ENCODE measurements around the gene ZCCHC8.

The ZCCHC8 gene

GRCh38 chr12:122523280-122523679, 22.5 kb upstream of the ZCCHC8 start:
- H3K79me2 ChIP-seq (ENCODE audit: control insufficient read depth, low read length), result peaks cover 97% of the 10 kb centered on the region
- peaks cover 94% of the 10 kb centered on the region for H3K36me3 ChIP-seq (ENCODE audit: control insufficient read depth, low read length)
- no peaks in the 10 kb centered on the region for H3K9me3 ChIP-seq (ENCODE audit: control insufficient read depth, insufficient read depth, low read length)
- H3K27ac ChIP-seq (ENCODE audit: low read depth, low read length), result no peak overlapping the region
- H3K27me3 ChIP-seq (ENCODE audit: control insufficient read depth, low read length), result no peaks in the 10 kb centered on the region
- TF ChIP-seq EZH2phosphoT487 (IDR thresholded peaks at IDR 0.05; ENCODE audit: borderline replicate concordance, low read length) (no peak), CTCF (IDR thresholded peaks at IDR 0.05; ENCODE audit: low read depth, low read length, poor library complexity, severe bottlenecking) (no peak)
- H3K9me2 ChIP-seq (replicated peaks; ENCODE audit: control insufficient read depth, low read length), result no peaks in the 10 kb centered on the region
- H3K4me3 ChIP-seq (ENCODE audit: low read length), result peak overlapping the region; percentile 81
- H4K20me1 ChIP-seq (ENCODE audit: control insufficient read depth, insufficient read depth, low read depth, low read length), result peaks cover 26% of the 10 kb centered on the region
- peaks cover 9% of the 10 kb centered on the region; the same call in 1 of the 2 replicates for H3F3A ChIP-seq (ENCODE audit: control insufficient read depth, insufficient read depth)
- H3K4me1 ChIP-seq (ENCODE audit: control insufficient read depth, low read length), result peaks cover 32% of the 10 kb centered on the region
- H3K4me2 ChIP-seq (ENCODE audit: low read length), result peak overlapping the region; percentile 89

GRCh38 chr12:122520676-122521075, 19.9 kb upstream of the ZCCHC8 start:
- H3K9me3 ChIP-seq (ENCODE audit: control insufficient read depth, insufficient read depth, low read length), result no peaks in the 10 kb centered on the region
- H3K4me3 ChIP-seq (ENCODE audit: low read length), result no peak overlapping the region
- peaks cover 26% of the 10 kb centered on the region for H4K20me1 ChIP-seq (ENCODE audit: control insufficient read depth, insufficient read depth, low read depth, low read length)
- no peaks in the 10 kb centered on the region for H3K27me3 ChIP-seq (ENCODE audit: control insufficient read depth, low read length)
- no peaks in the 10 kb centered on the region for H3K9me2 ChIP-seq (replicated peaks; ENCODE audit: control insufficient read depth, low read length)
- H3K27ac ChIP-seq (ENCODE audit: low read depth, low read length), result no peak overlapping the region
- no peak for TF ChIP-seq EZH2phosphoT487 (IDR thresholded peaks at IDR 0.05; ENCODE audit: borderline replicate concordance, low read length)
- TF ChIP-seq CTCF (IDR thresholded peaks at IDR 0.05; ENCODE audit: low read depth, low read length, poor library complexity, severe bottlenecking), result no peak
- peaks cover 24% of the 10 kb centered on the region for H3F3A ChIP-seq (ENCODE audit: control insufficient read depth, insufficient read depth)
- peaks cover 98% of the 10 kb centered on the region for H3K79me2 ChIP-seq (ENCODE audit: control insufficient read depth, low read length)
- no peak overlapping the region for H3K4me2 ChIP-seq (ENCODE audit: low read length)
- peaks cover 34% of the 10 kb centered on the region for H3K4me1 ChIP-seq (ENCODE audit: control insufficient read depth, low read length)
- peaks cover 99% of the 10 kb centered on the region for H3K36me3 ChIP-seq (ENCODE audit: control insufficient read depth, low read length)

GRCh38 chr12:122519418-122519817, 18.7 kb upstream of the ZCCHC8 start:
- Histone ChIP-seq H3K4me2 (ENCODE audit: low read length) (no peak overlapping the region), H4K20me1 (ENCODE audit: control insufficient read depth, insufficient read depth, low read depth, low read length) (peaks cover 18% of the 10 kb centered on the region), H3K4me1 (ENCODE audit: control insufficient read depth, low read length) (peaks cover 30% of the 10 kb centered on the region)

GRCh38 chr12:122518908-122519307, 18.2 kb upstream of the ZCCHC8 start:
- Histone ChIP-seq H3K4me2 (ENCODE audit: low read length) (no peak overlapping the region), H3K27me3 (ENCODE audit: control insufficient read depth, low read length) (no peaks in the 10 kb centered on the region), H3K9me3 (ENCODE audit: control insufficient read depth, insufficient read depth, low read length) (no peaks in the 10 kb centered on the region), H3K79me2 (ENCODE audit: control insufficient read depth, low read length) (peaks cover 97% of the 10 kb centered on the region), H3K4me1 (ENCODE audit: control insufficient read depth, low read length) (peaks cover 25% of the 10 kb centered on the region), H3K27ac (ENCODE audit: low read depth, low read length) (no peak overlapping the region), H4K20me1 (ENCODE audit: control insufficient read depth, insufficient read depth, low read depth, low read length) (peaks cover 13% of the 10 kb centered on the region), H3K4me3 (ENCODE audit: low read length) (no peak overlapping the region), H3K36me3 (ENCODE audit: control insufficient read depth, low read length) (peaks cover 99% of the 10 kb centered on the region), H3K9me2 (replicated peaks; ENCODE audit: control insufficient read depth, low read length) (no peaks in the 10 kb centered on the region), H3F3A (ENCODE audit: control insufficient read depth, insufficient read depth) (peaks cover 30% of the 10 kb centered on the region)
- TF ChIP-seq EZH2phosphoT487 (IDR thresholded peaks at IDR 0.05; ENCODE audit: borderline replicate concordance, low read length), result no peak
- no peak for TF ChIP-seq CTCF (IDR thresholded peaks at IDR 0.05; ENCODE audit: low read depth, low read length, poor library complexity, severe bottlenecking)

More at GRCh38 chr12:122519418-122519817, 18.7 kb upstream of the ZCCHC8 start:
- Histone ChIP-seq H3K4me3 (ENCODE audit: low read length) (no peak overlapping the region), H3K79me2 (ENCODE audit: control insufficient read depth, low read length) (peaks cover 98% of the 10 kb centered on the region), H3F3A (ENCODE audit: control insufficient read depth, insufficient read depth) (peaks cover 29% of the 10 kb centered on the region), H3K36me3 (ENCODE audit: control insufficient read depth, low read length) (peaks cover 99% of the 10 kb centered on the region), H3K27ac (ENCODE audit: low read depth, low read length) (no peak overlapping the region), H3K9me2 (replicated peaks; ENCODE audit: control insufficient read depth, low read length) (no peaks in the 10 kb centered on the region), H3K27me3 (ENCODE audit: control insufficient read depth, low read length) (no peaks in the 10 kb centered on the region), H3K9me3 (ENCODE audit: control insufficient read depth, insufficient read depth, low read length) (no peaks in the 10 kb centered on the region)
- TF ChIP-seq EZH2phosphoT487 (IDR thresholded peaks at IDR 0.05; ENCODE audit: borderline replicate concordance, low read length), result no peak

All from DOHH2 (cell line).